B cell (primary cell): ENCODE data around the gene GABRE.

Experiments used
- CTCF ChIP-seq: fragments of 200-600 bp; IDR thresholded peaks from one replicate; pipeline ENCODE4 v1.8.0; 2022; ENCODE audit warnings: antibody characterized with exemption, mild to moderate bottlenecking
- EZH2 ChIP-seq: IDR thresholded peaks from 2 replicates; pipeline ENCODE4 v1.6.1; 2012; ENCODE audit warnings: borderline replicate concordance, low read depth, mild to moderate bottlenecking, moderate library complexity, low read length; ENCODE audit not compliant: insufficient read depth, poor library complexity, severe bottlenecking

DNA sequence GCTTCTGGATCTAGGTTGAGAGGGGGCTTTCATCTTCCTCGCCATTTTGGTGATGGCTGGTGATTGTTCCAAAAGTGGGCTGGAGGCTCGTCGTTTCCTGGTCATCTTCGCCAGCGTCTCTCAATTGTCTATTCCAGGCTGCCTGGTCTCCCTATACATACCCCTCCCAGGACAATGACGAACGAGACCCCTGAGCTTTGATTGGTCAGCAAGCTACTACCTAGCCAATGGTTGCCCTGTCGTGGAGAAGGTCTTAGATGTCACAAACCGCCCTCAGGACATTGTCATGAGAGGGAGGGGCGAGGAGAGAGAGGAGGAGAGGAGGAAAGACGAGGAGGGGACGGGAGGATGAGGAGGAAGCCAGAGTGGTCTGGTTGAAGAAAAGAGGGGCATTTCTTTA is 69.5 kb downstream of the GABRE start:
- TF ChIP-seq CTCF (no peak), EZH2 (no peak)
